T-helper 2 cell treated with Interferon-gamma antibody and Interleukin-4, amounts not matched to agents 5 μg/mL and 100 μg/mL, for 36 hours (primary cell): ENCODE measurements around the gene AP2A2.
A peak's percentile ranks its signal among the peaks of the same experiment; 100 is the strongest.
"Not testable (repeated sequence)": the region's sequence is repeated elsewhere in the genome, so short reads cannot be mapped to it uniquely, and the experiment has no call there.

Experiments used
- DNase-seq: peaks from one replicate; pipeline ENCODE4 v3.0.0; 2021; ENCODE audit warnings: low spot score
- H3K27ac Mint-ChIP-seq: one replicate; pipeline ENCODE4 v1.8.0; 2021; ENCODE audit warnings: mild to moderate bottlenecking, mixed read lengths
- H3K27me3 Mint-ChIP-seq: one replicate; pipeline ENCODE4 v1.8.0; 2021; ENCODE audit warnings: low read depth, mixed read lengths
- H3K36me3 Mint-ChIP-seq: one replicate; pipeline ENCODE4 v1.8.0; 2021; ENCODE audit warnings: low read depth, mixed read lengths
- H3K4me1 Mint-ChIP-seq: one replicate; pipeline ENCODE4 v1.8.0; 2021; ENCODE audit warnings: low read depth, mixed read lengths
- H3K4me3 Mint-ChIP-seq: one replicate; pipeline ENCODE4 v1.8.0; 2022; ENCODE audit warnings: mild to moderate bottlenecking, moderate library complexity, mixed read lengths
- H3K9me3 Mint-ChIP-seq: one replicate; pipeline ENCODE4 v1.8.0; 2021; ENCODE audit warnings: mixed read lengths

The AP2A2 gene

DNA sequence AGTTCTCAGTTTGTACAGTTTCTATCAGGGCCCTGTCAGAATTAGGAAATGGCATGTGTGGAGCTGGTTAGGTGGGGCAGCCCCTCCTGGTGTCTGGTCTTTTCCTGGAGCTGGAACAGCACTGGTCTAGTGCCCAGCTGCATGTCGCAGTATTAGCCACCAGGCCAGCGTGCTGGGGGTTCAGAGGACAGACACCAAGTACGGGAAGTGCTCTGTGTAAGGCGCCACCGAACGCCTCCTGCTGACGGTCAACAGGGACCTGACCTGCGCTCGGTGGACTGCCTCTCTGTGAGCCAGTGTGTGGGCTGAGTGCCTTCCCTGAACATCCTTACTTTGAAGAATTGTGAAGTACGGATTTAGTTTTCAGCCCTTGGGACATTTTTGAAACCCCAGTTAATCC is 33.9 kb downstream of the AP2A2 start:
- peaks cover 1% of the 10 kb centered on the region for H3K4me1 Mint-ChIP-seq
- H3K27ac Mint-ChIP-seq: no peak overlapping the region
- H3K27me3 Mint-ChIP-seq: no peaks in the 10 kb centered on the region
- H3K4me3 Mint-ChIP-seq: no peak overlapping the region
- H3K9me3 Mint-ChIP-seq: no peaks in the 10 kb centered on the region
- H3K36me3 Mint-ChIP-seq: peaks cover 29% of the 10 kb centered on the region
- DNase-seq: no peak

DNA sequence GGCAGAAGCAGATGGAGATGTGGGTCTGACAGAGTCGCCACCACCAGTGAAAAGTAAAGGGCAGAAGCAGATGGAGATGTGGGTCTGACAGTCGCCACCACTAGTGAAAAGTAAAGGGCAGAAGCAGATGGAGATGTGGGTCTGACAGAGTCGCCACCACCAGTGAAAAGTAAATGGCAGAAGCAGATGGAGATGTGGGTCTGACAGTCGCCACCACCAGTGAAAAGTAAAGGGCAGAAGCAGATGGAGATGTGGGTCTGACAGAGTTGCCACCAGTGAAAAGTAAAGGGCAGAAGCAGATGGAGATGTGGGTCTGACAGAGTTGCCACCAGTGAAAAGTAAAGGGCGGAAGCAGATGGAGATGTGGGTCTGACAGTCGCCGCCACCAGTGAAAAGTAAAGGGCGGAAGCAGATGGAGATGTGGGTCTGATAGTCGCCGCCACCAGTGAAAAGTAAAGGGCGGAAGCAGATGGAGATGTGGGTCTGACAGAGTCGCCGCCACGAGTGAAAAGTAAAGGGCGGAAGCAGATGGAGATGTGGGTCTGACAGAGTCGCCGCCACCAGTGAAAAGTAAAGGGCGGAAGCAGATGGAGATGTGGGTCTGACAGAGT is 35.7 kb downstream of the AP2A2 start:
- not testable (repeated sequence) for H3K4me3 Mint-ChIP-seq, H3K27me3 Mint-ChIP-seq, H3K27ac Mint-ChIP-seq, DNase-seq, H3K4me1 Mint-ChIP-seq, H3K9me3 Mint-ChIP-seq
- H3K36me3 Mint-ChIP-seq: peaks cover 35% of the 10 kb centered on the region

DNA sequence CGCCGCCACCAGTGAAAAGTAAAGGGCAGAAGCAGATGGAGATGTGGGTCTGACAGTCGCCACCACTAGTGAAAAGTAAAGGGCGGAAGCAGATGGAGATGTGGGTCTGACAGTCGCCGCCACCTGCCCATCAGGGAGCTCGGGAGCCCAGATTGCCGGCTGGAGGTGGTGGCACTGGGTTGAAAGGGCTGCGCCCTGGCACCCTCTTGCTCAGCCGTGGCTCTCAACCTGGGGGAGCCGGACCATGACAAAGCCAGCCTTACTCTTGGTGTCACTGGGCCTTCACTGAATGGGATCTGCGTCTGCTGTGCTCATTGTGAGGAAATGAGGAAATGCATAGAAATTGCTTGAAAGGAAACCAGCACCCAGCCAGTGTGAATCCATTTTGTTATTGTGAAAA is 36.3 kb downstream of the AP2A2 start:
- Mint-ChIP-seq H3K27ac (no peak overlapping the region), H3K36me3 (peaks cover 35% of the 10 kb centered on the region), H3K9me3 (no peaks in the 10 kb centered on the region), H3K4me1 (peaks cover 4% of the 10 kb centered on the region), H3K27me3 (no peaks in the 10 kb centered on the region), H3K4me3 (no peak overlapping the region)
- no peak for DNase-seq

DNA sequence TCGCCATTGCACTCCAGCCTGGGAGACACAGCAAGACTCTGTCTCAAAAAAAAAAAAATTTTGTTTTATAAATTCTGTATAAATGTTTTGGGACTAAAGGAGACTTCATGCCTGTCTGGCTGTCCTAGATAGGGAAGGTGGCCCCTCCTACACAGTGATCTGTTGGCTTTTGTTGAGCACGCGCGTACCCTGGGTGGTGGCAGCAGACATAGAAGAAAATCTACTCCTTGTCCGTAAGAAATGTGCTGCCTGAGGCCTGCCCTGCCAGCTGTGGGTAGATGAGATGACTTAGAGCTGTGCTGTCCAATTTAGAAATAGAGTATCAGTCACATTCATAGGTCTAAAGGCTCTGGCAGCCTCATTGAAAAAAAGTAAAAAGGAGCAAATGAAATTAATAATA is 37.0 kb downstream of the AP2A2 start:
- Mint-ChIP-seq H3K4me3 (no peak overlapping the region), H3K4me1 (peaks cover 4% of the 10 kb centered on the region), H3K9me3 (no peaks in the 10 kb centered on the region), H3K36me3 (peaks cover 35% of the 10 kb centered on the region), H3K27ac (no peak overlapping the region), H3K27me3 (no peaks in the 10 kb centered on the region)
- DNase-seq: no peak

DNA sequence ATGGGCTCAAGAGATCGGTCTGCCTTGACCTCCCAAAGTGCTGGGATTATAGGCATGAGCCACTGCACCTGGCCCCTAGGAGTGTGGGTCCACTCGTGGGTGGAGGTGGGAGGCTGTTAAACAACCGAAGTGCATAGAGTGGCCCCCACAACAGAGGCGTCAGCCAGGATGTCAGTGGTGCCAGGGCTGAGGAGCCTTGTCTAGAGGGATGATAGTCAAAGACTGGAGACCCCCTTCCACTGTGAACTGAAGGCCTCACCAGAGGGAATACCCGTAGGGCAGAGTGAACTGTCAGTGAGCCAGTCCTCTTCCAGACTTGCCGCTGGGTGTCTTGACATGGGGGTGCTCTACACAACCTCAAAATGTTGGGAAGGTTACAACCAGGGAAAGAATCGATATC is 38.2 kb downstream of the AP2A2 start:
- H3K27ac Mint-ChIP-seq: peak overlapping the region; percentile 63
- DNase-seq: no peak
- H3K4me3 Mint-ChIP-seq: no peak overlapping the region
- H3K9me3 Mint-ChIP-seq: no peaks in the 10 kb centered on the region
- H3K4me1 Mint-ChIP-seq: peaks cover 4% of the 10 kb centered on the region
- H3K27me3 Mint-ChIP-seq: no peaks in the 10 kb centered on the region
- peaks cover 31% of the 10 kb centered on the region for H3K36me3 Mint-ChIP-seq

DNA sequence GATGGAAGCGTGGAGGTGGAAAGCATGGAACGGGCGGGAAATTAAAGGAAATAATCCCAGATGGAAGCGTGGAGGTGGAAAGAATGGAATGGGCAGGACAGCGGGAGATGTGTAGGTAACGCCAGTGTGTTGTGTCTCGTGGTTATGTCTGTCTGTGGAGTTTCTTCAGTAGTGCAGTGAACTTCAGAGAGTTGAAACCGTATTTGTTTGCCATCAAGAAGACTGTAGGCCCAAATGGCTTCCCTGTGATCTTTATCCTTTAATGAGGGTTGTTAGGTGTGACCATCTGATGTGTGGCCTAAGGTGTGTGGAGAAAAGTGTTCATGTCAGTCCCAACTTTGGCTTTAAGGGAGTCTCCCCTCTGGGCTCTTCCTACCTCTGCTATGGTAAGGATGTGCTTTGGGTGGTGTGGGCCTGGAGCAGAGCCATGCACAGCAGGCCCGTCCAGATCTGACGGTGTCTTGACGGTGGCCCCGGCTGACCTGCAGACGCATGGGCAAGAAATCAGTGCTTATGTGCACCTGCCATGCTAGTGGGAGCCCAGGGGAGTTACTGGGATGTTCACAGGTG is 39.6 kb downstream of the AP2A2 start:
- peaks cover 11% of the 10 kb centered on the region for H3K4me1 Mint-ChIP-seq
- no peaks in the 10 kb centered on the region for H3K27me3 Mint-ChIP-seq
- H3K4me3 Mint-ChIP-seq: no peak overlapping the region
- H3K9me3 Mint-ChIP-seq: no peaks in the 10 kb centered on the region
- no peak for DNase-seq
- H3K36me3 Mint-ChIP-seq: peaks cover 35% of the 10 kb centered on the region
- H3K27ac Mint-ChIP-seq: no peak overlapping the region

DNA sequence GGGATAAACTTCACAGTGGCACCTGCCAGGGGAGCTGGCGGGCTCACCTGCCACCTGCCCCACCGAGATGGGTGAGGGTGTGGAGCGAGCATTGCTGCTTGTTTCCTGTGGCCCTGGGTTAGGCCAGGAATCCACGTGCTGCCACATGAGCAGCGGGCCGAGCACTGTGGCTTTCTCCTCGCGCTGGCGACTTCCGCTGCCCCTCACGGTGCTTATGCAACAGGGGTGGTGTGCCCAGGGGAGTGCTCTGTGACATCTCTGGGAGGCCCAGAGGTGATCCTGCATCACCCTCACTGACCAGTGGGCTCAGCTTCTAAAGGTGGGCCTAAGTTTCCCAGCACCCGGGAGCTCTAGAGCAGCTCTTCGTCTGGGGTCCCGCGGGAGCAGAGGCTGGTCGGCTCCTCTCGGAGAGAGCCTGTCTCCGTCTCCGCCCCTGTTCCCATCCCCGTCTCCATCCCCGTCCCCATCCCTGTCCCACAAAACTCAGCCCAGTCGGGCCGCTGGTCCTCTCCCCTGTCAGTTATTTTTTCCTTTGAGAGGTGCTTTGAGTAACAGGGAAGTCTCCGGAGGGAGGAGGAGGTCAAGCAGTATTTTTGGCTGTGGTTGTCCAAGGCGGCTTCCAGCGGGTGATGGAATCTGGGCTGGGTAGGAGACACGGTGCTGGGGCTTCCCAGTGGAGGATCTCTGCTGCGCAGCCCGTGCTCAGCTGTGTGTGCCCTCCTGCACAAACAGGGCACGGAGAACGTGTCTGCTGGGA is 42.5 kb downstream of the AP2A2 start:
- Mint-ChIP-seq H3K4me1 (peaks cover 18% of the 10 kb centered on the region), H3K4me3 (no peak overlapping the region), H3K27ac (no peak overlapping the region), H3K27me3 (no peaks in the 10 kb centered on the region), H3K9me3 (no peaks in the 10 kb centered on the region), H3K36me3 (peaks cover 30% of the 10 kb centered on the region)
- no peak for DNase-seq

DNA sequence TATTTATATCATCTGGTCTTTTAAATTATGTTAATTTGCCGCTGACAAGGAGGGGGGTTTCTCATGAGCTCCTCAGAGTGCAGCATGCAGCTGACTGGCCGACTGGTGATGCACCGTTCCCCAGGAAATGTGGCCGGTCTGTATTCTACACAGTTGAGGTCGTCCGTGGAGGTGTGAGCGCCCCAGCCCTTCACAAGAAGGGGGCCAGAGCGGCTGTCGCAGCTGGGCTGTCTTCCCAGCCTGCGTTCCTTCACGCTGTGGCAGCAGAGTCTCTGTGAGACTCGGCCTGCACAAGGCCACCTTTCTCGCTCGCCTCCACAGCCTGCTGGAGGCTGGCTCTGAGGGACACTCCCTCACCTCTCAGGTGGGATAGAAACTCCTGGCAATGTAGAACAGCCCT is 43.2 kb downstream of the AP2A2 start:
- Mint-ChIP-seq H3K4me3 (no peak overlapping the region), H3K36me3 (peaks cover 25% of the 10 kb centered on the region), H3K4me1 (peaks cover 18% of the 10 kb centered on the region)

DNA sequence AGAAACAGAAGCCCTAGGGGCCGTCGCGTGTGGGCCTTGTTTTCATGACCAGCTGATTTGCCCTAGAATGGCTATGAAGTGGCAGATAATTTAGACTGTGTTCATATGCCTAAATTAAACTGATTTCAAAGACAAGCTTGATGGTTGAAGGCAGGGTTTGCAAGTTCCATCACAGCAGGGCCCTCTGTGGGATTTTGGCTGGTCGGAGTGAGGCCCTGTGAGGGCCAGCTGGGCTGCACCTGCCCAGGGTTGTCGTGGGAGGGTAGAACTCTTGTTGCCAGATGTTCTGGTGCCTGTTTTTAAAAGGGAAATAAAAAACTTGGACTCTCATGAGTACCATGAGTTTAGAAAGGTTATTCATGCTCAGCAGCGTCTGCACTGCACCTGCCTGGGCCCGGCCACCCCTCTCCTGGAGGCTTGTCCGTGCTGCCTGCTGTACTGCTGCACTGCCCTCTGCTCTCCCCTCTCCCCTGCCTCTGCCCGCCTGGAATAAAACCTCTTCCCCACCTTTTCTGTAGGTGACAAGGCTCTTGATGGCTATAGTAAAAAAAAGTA is 44.1 kb downstream of the AP2A2 start:
- Mint-ChIP-seq H3K27me3 (no peaks in the 10 kb centered on the region), H3K9me3 (no peaks in the 10 kb centered on the region), H3K4me1 (peaks cover 17% of the 10 kb centered on the region), H3K4me3 (peak overlapping the region; percentile 49), H3K27ac (peak overlapping the region; percentile 33), H3K36me3 (peaks cover 17% of the 10 kb centered on the region)
- no peak for DNase-seq

More for the DNA sequence above, 43.2 kb downstream of the AP2A2 start:
- DNase-seq: no peak
- no peak overlapping the region for H3K27ac Mint-ChIP-seq
- H3K9me3 Mint-ChIP-seq: no peaks in the 10 kb centered on the region
- no peaks in the 10 kb centered on the region for H3K27me3 Mint-ChIP-seq

DNA sequence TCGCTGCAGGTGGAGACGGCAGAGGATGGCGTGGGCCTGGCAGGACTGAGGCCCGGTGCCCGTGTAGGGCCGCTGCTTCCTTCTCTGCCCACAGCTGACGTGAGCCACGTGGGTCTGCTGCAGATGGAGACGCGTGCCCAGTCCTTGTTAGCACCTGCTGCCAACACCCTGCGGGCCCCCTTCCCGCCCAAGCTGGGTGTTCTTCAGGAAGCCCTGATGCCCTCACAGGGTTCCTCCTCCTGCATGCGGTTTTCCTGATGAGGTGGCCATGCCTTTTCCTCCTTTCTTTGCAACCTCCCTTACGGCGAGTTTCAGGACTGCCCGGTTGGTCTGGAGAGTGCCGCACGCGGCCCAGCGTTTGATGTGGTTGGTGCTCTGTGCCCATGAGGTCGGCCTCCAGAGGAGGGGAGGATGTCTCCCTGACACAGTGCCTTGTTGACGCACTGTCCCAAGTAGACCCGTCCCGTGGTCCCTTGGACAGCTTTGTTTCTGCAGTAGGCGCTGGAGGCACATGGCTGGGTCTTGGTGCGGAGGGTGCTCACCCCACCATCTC is 44.7 kb downstream of the AP2A2 start:
- Mint-ChIP-seq H3K4me3 (peak overlapping the region; percentile 49), H3K27ac (peak overlapping the region; percentile 33), H3K9me3 (no peaks in the 10 kb centered on the region), H3K4me1 (peaks cover 17% of the 10 kb centered on the region), H3K27me3 (no peaks in the 10 kb centered on the region), H3K36me3 (peaks cover 14% of the 10 kb centered on the region)
- no peak for DNase-seq

DNA sequence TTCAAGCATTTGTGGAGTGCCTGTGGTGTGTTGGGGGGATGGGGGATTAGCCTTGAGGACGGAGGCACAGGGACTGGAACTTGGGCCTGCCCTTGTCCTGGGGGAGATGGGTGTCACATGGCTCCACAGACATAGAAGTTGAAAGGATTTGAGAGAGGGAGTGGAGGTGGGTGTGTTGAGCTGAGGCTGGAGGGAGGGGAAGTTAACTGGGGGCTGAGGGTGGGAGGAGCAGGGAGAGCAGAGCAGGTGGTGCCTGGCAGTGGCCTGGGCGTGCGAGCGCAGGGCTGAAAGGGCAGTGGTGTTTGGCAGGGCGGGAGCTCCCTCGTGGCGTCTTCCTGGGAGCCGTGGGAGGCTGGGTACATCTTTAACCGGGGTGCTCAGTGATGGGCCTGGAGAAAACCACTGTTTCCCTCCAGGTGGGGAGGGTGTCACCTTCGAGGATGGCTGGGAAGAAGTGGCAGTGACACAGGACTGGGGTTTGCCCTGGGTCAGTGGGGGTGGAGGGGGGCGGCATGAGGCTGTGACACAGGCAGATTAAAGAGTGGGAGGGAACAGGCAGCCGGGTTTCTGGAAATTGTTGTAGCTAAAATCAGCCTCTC is 45.5 kb downstream of the AP2A2 start:
- H3K27me3 Mint-ChIP-seq: no peaks in the 10 kb centered on the region
- H3K27ac Mint-ChIP-seq: peak overlapping the region; percentile 39
- DNase-seq: no peak
- peaks cover 20% of the 10 kb centered on the region for H3K4me1 Mint-ChIP-seq
- no peak overlapping the region for H3K4me3 Mint-ChIP-seq
- peaks cover 11% of the 10 kb centered on the region for H3K36me3 Mint-ChIP-seq
- no peaks in the 10 kb centered on the region for H3K9me3 Mint-ChIP-seq

DNA sequence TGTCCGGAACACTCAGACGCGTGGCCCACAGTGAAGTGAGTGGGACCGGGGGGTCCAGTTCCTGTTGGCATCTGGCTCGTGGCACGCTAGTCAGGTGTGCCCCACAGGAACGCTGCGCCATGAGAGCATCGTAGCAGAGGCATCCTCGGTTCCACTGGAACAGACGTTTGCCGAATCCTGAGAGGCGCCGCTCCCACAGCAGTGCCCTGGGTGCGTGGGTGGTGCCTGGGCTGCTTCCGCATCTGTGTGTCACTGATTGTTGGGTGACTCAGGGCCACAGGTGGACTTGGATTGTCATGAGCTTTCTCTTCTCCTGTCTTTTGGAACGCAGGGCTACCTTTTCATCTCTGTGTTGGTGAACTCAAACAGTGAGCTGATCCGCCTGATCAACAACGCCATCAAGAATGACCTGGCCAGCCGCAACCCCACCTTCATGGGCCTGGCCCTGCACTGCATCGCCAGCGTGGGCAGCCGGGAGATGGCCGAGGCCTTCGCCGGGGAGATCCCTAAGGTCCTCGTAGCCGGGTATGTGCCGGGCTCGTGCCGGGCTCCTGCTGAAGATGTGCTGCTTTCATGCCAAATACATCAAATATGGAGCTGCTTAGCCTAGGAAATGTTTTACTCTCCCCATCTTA is 46.2 kb downstream of the AP2A2 start:
- no peaks in the 10 kb centered on the region for H3K9me3 Mint-ChIP-seq
- no peak for DNase-seq
- no peak overlapping the region for H3K4me3 Mint-ChIP-seq
- H3K27me3 Mint-ChIP-seq: no peaks in the 10 kb centered on the region
- peaks cover 22% of the 10 kb centered on the region for H3K4me1 Mint-ChIP-seq
- H3K36me3 Mint-ChIP-seq: peaks cover 11% of the 10 kb centered on the region
- H3K27ac Mint-ChIP-seq: no peak overlapping the region

DNA sequence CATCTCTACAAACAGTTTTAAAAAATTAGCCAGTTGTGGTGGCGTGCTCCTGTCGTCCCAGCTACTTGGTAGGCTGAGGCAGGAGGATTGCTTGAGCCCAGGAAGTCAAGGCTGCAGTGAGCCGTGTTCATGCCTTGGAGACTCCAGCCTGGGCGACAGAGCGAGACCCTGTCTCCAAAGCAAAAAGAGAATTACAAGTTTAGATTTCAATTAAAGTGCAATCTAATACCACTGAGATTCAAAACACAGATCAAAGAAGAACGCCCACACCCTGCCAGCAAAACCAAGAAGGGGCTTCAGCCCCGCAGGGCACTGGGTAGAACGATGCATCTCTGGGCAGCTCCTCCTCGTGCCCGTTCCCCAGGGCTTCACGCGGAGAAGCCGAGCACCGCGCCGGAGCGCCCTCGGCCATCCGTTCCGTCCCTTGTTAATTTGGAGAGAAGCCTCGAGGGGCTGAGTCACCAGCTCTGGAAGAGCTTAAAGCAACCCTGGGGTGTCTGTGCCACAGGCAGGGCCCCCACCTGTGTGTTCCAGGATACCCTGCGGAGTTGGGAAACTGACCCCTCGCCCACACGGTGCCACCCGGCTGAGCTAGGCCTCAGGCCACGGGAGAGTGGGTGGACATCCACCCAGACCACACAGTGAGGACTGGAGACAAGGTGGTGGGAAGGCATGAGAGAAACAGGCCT is 47.0 kb downstream of the AP2A2 start:
- peaks cover 22% of the 10 kb centered on the region for H3K4me1 Mint-ChIP-seq

More for the DNA sequence above, 47.0 kb downstream of the AP2A2 start:
- H3K27me3 Mint-ChIP-seq: no peaks in the 10 kb centered on the region
- no peak for DNase-seq
- no peaks in the 10 kb centered on the region for H3K9me3 Mint-ChIP-seq
- H3K27ac Mint-ChIP-seq: no peak overlapping the region
- H3K36me3 Mint-ChIP-seq: peaks cover 11% of the 10 kb centered on the region
- H3K4me3 Mint-ChIP-seq: no peak overlapping the region
